ENCODE data around the gene CEMIP.

DNA sequence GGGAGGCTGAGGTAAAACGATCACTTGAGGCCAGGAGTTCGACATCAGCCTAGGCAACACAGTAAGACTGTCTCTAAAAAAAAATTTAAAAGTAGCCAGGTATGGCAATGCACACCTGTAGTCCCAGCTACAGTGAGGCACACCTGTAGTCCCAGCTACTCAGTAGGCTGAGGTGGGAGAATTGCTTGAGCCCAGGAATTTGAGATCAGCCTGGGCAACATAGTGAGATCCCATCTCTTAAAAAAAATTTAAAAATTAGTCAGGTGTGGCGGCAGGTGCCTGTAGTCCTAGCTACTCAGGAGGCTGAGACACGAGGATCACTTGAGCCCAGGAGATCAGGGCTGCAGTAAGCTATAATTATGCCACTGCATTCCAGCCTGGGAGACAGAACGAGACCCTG, 203.7 kb downstream of the CEMIP start:
- TF ChIP-seq, protein P1, sequence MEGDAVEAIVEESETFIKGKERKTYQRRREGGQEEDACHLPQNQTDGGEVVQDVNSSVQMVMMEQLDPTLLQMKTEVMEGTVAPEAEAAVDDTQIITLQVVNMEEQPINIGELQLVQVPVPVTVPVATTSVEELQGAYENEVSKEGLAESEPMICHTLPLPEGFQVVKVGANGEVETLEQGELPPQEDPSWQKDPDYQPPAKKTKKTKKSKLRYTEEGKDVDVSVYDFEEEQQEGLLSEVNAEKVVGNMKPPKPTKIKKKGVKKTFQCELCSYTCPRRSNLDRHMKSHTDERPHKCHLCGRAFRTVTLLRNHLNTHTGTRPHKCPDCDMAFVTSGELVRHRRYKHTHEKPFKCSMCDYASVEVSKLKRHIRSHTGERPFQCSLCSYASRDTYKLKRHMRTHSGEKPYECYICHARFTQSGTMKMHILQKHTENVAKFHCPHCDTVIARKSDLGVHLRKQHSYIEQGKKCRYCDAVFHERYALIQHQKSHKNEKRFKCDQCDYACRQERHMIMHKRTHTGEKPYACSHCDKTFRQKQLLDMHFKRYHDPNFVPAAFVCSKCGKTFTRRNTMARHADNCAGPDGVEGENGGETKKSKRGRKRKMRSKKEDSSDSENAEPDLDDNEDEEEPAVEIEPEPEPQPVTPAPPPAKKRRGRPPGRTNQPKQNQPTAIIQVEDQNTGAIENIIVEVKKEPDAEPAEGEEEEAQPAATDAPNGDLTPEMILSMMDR (conservative IDR thresholded peaks at IDR 0.05; ENCODE audit: low read length) = no peak
- no peak for TF ChIP-seq EZH2phosphoT487 (IDR thresholded peaks at IDR 0.05; ENCODE audit: borderline replicate concordance)

Data from Loucy (cell line).